Neural cell (in vitro differentiated cells): ENCODE data around the gene PRUNE2. TPM values are rescaled to one million over a fixed set of nuclear protein-coding genes. Genes with fewer than 3 reads are reported as not detected.

Source experiments
- H2AFZ ChIP-seq: fragments of 200-600, 300-800 bp; sonication (generic), shearing (Covaris generic); 2 replicates; pipeline ENCODE4 v1.6.0; 2014; ENCODE audit warnings: low read depth, mild to moderate bottlenecking, antibody characterized with exemption, low read length, moderate library complexity
- H3F3A ChIP-seq: fragments of 200-600 bp; shearing (Covaris generic); 2 replicates; pipeline ENCODE4 v1.6.1; 2016; ENCODE audit warnings: mild to moderate bottlenecking, moderate library complexity, mixed read lengths, antibody characterized with exemption, low read length; ENCODE audit not compliant: insufficient read depth, poor library complexity, severe bottlenecking
- H3K27ac ChIP-seq: fragments of 200-600, 300-800 bp; sonication (generic), shearing (Covaris generic); 2 replicates; pipeline ENCODE4 v1.5.1; 2014; ENCODE audit warnings: mild to moderate bottlenecking, low read length, moderate library complexity
- H3K27me3 ChIP-seq: fragments of 300-800, 200-600 bp; sonication (generic), shearing (Covaris generic); 2 replicates; pipeline ENCODE4 v1.6.0; 2014; ENCODE audit warnings: mild to moderate bottlenecking, low read depth, low read length, moderate library complexity; ENCODE audit not compliant: insufficient read depth
- H3K36me3 ChIP-seq: fragments of 300-800, 200-600 bp; sonication (generic), shearing (Covaris generic); 2 replicates; pipeline ENCODE4 v1.5.1; 2014; ENCODE audit warnings: mild to moderate bottlenecking, antibody characterized with exemption, low read length, moderate library complexity; ENCODE audit not compliant: insufficient read depth
- H3K4me2 ChIP-seq: fragments of 300-800, 200-600 bp; sonication (generic), shearing (Covaris generic); 2 replicates; pipeline ENCODE4 v1.6.0; 2014; ENCODE audit warnings: mild to moderate bottlenecking, low read length
- H3K4me3 ChIP-seq: fragments of 300-800, 200-600 bp; sonication (generic), shearing (Covaris generic); 2 replicates; pipeline ENCODE4 v1.5.1; 2014; ENCODE audit warnings: mild to moderate bottlenecking, low read length, moderate library complexity
- H3K79me2 ChIP-seq: fragments of 200-600 bp; shearing (Covaris generic); replicated peaks from 2 replicates; pipeline ENCODE4 v1.6.0; 2014; ENCODE audit warnings: mild to moderate bottlenecking, low read length, moderate library complexity; ENCODE audit not compliant: insufficient read depth
- H3K9ac ChIP-seq: fragments of 300-800, 200-600 bp; sonication (generic), shearing (Covaris generic); 2 replicates; pipeline ENCODE4 v1.6.1; 2016; ENCODE audit warnings: mild to moderate bottlenecking, low read length, mixed read lengths
- H3K9me2 ChIP-seq: fragments of 200-600 bp; shearing (Covaris generic); 2 replicates; pipeline ENCODE4 v1.6.1; 2016; ENCODE audit warnings: mild to moderate bottlenecking, low read length, mixed read lengths; ENCODE audit not compliant: insufficient read depth
- H3K9me3 ChIP-seq: fragments of 200-600, 300-800 bp; sonication (generic), shearing (Covaris generic); 2 replicates; pipeline ENCODE4 v1.6.1; 2016; ENCODE audit warnings: mild to moderate bottlenecking, mixed run types, low read length, moderate library complexity, mixed read lengths
- H4K20me1 ChIP-seq: fragments of 200-600 bp; shearing (Covaris generic); 2 replicates; pipeline ENCODE4 v1.6.1; 2016; ENCODE audit warnings: mild to moderate bottlenecking, mixed run types; ENCODE audit not compliant: insufficient read depth
- CTCF ChIP-seq: fragments of 450-650 bp; IDR thresholded peaks from 2 replicates; pipeline ENCODE4 v1.5.1; 2014; ENCODE audit warnings: antibody characterized with exemption, mild to moderate bottlenecking, moderate library complexity; ENCODE audit not compliant: poor library complexity, severe bottlenecking
- EP300 ChIP-seq: fragments of 450-650 bp; conservative IDR thresholded peaks from 2 replicates; pipeline ENCODE4 v1.6.1; 2014; ENCODE audit warnings: antibody characterized with exemption, mild to moderate bottlenecking, moderate library complexity; ENCODE audit not compliant: poor library complexity, severe bottlenecking
- MXI1 ChIP-seq: fragments of 450-650 bp; conservative IDR thresholded peaks from 2 replicates; pipeline ENCODE4 v1.6.1; 2014; ENCODE audit warnings: antibody characterized with exemption, mild to moderate bottlenecking; ENCODE audit not compliant: poor library complexity, severe bottlenecking
- RAD21 ChIP-seq: fragments of 450-650 bp; conservative IDR thresholded peaks from 2 replicates; pipeline ENCODE4 v1.6.1; 2014; ENCODE audit warnings: antibody characterized with exemption, mild to moderate bottlenecking, moderate library complexity
- SMC3 ChIP-seq: fragments of 450-650 bp; conservative IDR thresholded peaks from 2 replicates; pipeline ENCODE4 v1.6.1; 2014; ENCODE audit warnings: antibody characterized with exemption, mild to moderate bottlenecking, moderate library complexity; ENCODE audit not compliant: poor library complexity
- polyA plus RNA-seq: library from polyadenylated mRNA; depleted of rRNA; stranded (reverse); fragments of >200 nt; gene quantifications from 2 replicates; pipeline ENCODE4 v1.2.3, GENCODE V29; 2014
- TF ChIP-seq, protein P1 (sequence below): IDR thresholded peaks from 2 replicates; pipeline ENCODE4 v1.6.1; 2012; ENCODE audit warnings: borderline replicate concordance

The PRUNE2 gene
- polyA plus RNA-seq, 1 donor from 2014 or later, result 9.7 TPM

DNA sequence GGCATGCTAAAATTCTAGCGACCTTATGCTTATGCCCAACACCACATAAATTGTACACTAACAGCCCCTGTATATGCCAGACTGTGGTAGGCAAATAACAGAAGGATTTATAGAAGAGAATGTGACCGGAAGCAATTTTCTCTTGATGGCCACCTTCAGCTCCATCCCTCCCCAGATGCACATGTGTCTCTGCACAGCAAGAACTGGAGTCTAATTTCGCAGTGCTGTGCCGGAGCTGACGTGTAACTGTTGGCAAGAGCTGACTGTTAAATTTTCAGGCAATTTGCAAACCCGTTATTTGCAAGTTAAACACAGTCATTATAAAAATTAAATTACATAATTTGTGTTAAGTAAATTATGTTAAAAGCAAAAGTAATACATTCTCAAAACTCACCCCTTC is 93.3 kb downstream of the PRUNE2 start:
- Histone ChIP-seq H3K9me2 (no peaks in the 10 kb centered on the region), H3K79me2 (no peaks in the 10 kb centered on the region), H3K4me2 (no peak overlapping the region), H3K9me3 (no peaks in the 10 kb centered on the region), H3K27me3 (no peaks in the 10 kb centered on the region), H3K4me3 (no peak overlapping the region), H2AFZ (no peak overlapping the region), H4K20me1 (no peaks in the 10 kb centered on the region), H3K27ac (no peak overlapping the region), H3K36me3 (no peaks in the 10 kb centered on the region), H3K9ac (no peak overlapping the region), H3F3A (no peaks in the 10 kb centered on the region)
- TF ChIP-seq MXI1, result no peak
- no peak for TF ChIP-seq RAD21
- TF ChIP-seq EP300, result no peak
- TF ChIP-seq, protein P1, sequence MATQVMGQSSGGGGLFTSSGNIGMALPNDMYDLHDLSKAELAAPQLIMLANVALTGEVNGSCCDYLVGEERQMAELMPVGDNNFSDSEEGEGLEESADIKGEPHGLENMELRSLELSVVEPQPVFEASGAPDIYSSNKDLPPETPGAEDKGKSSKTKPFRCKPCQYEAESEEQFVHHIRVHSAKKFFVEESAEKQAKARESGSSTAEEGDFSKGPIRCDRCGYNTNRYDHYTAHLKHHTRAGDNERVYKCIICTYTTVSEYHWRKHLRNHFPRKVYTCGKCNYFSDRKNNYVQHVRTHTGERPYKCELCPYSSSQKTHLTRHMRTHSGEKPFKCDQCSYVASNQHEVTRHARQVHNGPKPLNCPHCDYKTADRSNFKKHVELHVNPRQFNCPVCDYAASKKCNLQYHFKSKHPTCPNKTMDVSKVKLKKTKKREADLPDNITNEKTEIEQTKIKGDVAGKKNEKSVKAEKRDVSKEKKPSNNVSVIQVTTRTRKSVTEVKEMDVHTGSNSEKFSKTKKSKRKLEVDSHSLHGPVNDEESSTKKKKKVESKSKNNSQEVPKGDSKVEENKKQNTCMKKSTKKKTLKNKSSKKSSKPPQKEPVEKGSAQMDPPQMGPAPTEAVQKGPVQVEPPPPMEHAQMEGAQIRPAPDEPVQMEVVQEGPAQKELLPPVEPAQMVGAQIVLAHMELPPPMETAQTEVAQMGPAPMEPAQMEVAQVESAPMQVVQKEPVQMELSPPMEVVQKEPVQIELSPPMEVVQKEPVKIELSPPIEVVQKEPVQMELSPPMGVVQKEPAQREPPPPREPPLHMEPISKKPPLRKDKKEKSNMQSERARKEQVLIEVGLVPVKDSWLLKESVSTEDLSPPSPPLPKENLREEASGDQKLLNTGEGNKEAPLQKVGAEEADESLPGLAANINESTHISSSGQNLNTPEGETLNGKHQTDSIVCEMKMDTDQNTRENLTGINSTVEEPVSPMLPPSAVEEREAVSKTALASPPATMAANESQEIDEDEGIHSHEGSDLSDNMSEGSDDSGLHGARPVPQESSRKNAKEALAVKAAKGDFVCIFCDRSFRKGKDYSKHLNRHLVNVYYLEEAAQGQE, result no peak

DNA sequence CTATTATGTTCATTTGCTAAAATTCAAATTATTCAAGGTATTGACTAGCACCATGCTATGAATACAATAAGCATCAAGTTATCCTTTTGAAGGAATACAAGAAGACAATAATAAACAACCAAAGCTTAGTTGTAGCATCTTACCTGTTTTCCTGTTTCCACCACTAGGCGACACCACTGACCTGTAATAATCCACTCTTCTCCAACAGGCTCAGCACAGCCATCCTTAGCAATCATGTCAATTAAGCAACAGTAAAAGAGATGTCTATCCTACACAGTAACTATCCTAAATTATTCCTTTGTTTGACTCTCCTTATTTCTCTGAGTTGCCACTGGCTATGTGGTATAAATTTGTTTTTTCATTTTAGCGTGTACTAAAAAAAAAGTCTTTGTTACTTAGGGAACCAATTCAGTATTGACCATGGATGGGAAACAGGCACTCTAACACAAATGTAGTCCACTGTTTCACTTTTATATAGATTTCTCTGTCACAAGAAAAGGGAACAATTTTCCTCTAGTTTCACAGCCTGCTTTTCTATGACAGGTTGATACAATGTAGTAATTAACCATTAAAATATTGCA is 95.4 kb downstream of the PRUNE2 start:
- Histone ChIP-seq H3K27me3 (no peaks in the 10 kb centered on the region), H2AFZ (no peak overlapping the region), H4K20me1 (no peaks in the 10 kb centered on the region), H3K4me3 (no peak overlapping the region), H3K9me3 (no peaks in the 10 kb centered on the region), H3K9me2 (no peaks in the 10 kb centered on the region), H3K4me2 (no peak overlapping the region), H3F3A (no peaks in the 10 kb centered on the region), H3K36me3 (no peaks in the 10 kb centered on the region), H3K9ac (no peak overlapping the region), H3K27ac (no peak overlapping the region), H3K79me2 (no peaks in the 10 kb centered on the region)
- TF ChIP-seq, protein P1, result no peak
- TF ChIP-seq SMC3, result peak; percentile 95
- peak; percentile 97 for TF ChIP-seq CTCF
- TF ChIP-seq RAD21, result peak; percentile 96
